A549 treated with DMSO at 1 μM for 4 hours (cell line): ENCODE results near the gene GPN3. TPM values are rescaled to one million over a fixed set of nuclear protein-coding genes. Genes with fewer than 3 reads are reported as not detected.

Experiments used
- total RNA-seq: library from RNA; stranded (reverse); fragments of 200-300 nt; extraction: Qiagen RNA extraction; gene quantifications from 5 replicates; pipeline ENCODE4 v1.2.3, GENCODE V29; 2022; ENCODE audit warnings: low read depth

GPN3 gene
- 23.9 to 37.1 TPM (median 35.0 TPM) in 5 replicates for total RNA-seq

DNA sequence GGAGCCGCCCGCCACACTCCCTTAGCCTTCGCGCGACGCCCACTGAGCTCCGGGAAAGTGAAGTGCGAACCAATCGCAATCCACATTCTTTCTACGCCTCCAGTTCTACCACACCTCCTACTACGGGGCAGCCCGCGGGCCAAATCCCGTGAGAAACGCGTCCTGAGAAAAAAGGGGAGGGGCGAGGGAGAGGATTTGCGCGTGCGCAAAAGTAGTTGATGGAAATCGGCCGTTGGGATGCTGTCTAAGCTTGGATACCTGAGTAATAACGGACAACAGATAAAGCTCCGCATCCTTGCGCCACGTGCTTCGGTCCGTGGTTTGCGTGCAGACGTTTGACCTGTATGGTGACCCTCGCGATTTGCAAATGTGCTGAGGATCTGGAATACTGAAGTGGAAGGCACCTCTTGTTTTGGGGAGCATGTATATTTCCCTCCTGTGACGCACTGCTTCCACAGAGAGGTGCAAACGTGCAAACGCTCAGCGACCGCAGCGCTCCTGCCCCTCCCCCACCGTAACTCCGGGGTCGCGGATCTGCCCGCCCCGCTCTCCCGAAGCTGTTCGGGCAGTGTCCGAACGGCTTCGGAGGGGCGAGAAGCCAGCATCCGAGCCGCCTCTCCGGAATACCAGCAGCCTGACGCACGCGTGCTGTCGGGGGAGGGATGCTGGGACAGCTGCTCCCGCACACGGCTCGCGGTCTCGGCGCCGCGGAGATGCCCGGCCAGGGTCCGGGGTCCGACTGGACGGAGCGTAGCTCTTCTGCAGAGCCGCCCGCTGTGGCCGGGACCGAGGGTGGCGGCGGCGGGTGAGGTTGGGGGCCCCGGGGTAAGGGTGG, at the start of gene GPN3, which contains the start of gene FAM216A:
GPN3 (minus strand) TSS at position 44 of the 835 bp plus-strand sequence. CDS start 54 bp downstream, outside the sequence.
FAM216A (plus strand) TSS at position 632 of the 835 bp plus-strand sequence; CDS start at position 663, 31 bp downstream.

DNA sequence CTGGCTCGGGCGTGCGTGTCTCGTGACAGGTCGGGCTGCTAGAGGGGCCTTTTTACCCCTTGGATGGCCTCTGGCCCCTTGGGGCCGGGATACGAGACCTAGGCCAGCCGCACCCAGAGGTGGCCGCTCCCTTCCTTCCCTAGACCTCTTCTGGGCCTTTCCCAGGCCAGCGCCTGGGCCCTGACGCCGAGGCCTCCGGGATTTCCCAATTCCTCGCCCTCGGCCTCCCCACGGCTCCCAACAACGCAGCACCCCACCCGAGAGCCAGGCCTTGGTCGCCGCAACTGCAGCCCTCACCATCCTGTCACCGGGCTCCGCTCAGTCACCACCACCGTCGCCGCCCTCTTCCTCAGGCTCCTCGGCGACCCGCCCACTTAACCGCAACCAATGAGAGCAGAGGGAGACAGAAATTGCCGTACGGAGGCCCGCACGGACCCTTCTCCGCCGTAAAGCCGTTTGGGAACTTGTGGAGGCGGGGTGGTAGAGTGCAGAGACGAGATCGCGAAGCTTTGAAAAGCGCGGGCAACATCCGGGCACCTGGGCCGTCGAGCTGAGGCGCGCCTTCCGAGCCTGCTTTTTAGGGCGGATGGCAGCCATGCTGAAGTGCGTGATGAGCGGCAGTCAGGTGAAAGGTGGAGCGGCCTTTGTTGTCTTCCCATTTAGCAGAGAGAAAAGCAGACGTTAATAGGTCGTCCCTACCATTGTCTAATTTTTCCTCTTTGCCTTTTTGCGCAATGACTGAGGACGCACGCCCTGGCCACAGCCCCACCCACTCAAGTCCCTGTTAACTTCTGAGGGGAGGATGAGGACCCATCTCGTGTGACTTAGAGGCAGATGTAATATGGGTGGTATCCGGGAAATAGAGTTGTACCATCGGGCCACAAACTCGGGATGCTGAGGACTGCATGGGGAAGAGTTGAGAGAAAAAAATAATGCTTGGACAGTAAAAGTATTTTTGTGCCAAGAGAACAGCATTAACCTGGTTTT, 34.0 kb upstream of the GPN3 start, which contains the start of the genes RAD9B and VPS29:
RAD9B (plus strand) TSS at position 580 of the 987 bp plus-strand sequence; CDS start at position 587, 7 bp downstream.
VPS29 (minus strand) TSS at position 360 of the 987 bp plus-strand sequence; CDS start at position 300, 60 bp downstream.

DNA sequence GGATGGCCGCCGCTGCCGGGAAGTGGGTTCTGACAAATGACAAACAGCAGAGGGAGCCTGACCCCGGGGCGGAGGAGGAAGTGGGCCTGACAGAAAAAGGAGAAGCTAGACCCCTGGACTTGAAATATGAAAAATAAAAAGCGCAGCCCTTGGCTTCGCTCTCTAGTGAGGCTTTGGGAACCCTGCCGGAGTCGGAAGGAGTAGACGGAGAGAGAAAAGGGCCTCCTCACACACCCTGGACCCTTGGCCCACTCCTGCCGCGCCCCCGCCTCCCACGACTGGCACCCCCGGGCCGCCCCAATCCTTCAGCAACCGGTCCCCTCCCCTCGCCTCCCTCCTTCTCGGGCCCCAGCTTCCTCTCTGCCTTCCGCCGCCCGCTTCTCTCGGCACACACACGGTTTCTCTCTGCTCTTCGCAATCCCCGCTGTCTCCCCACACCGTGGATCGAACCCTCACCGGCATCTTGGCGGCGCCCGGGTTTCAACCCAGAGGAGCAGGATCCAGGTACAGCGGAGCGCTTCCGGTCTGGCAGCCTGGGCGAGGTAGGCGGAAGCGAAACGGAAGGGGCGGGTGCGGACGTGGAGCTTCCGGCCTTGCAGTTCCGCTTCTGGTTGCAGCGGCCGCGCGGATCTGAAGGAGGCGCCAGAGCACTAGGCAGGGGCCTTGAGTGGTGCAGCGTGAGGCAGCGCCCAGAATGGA, 18.1 kb downstream of the GPN3 start, which contains the start of gene ARPC3:
ARPC3 (minus strand) TSS at position 539 of the 699 bp plus-strand sequence; CDS start at position 462, 77 bp downstream.

GRCh38 chr12:110403146-110403975, 64.7 kb downstream of the GPN3 start, which contains the start of gene ANAPC7:
TSS of gene ANAPC7 (minus strand) at chr12:110403708. CDS start at chr12:110403627, 81 bp downstream.

Other genes starting within 250 kb of the GPN3 start
- gene ATP2A2, start 187.0 kb downstream of the GPN3 start, total RNA-seq = 298 to 377 TPM (median 359 TPM) in 5 replicates
- 52.1 to 59.3 TPM (median 58.1 TPM) in 5 replicates for gene ANAPC7, start 64.5 kb downstream of the GPN3 start, total RNA-seq
- gene ARPC3, start 17.9 kb downstream of the GPN3 start, total RNA-seq = 418 to 687 TPM (median 460 TPM) in 5 replicates
- 16.4 to 23.2 TPM (median 20.8 TPM) in 5 replicates for gene FAM216A, start 588 bp upstream of the GPN3 start, total RNA-seq
- 135 to 153 TPM (median 148 TPM) in 5 replicates for gene VPS29, start 33.9 kb upstream of the GPN3 start, total RNA-seq
- 0.08 to 0.46 TPM (median 0.20 TPM) in 5 replicates for gene RAD9B, start 34.1 kb upstream of the GPN3 start, total RNA-seq
- 18.0 to 25.2 TPM (median 22.3 TPM) in 5 replicates for gene PPTC7, start 115.1 kb upstream of the GPN3 start, total RNA-seq
- gene TCTN1, start 145.9 kb upstream of the GPN3 start, total RNA-seq = 25.4 to 38.2 TPM (median 32.2 TPM) in 5 replicates
- gene HVCN1, start 220.9 kb upstream of the GPN3 start, total RNA-seq = 0.48 to 0.81 TPM (median 0.62 TPM) in 5 replicates